A549 treated with dexamethasone at 1 μM for 4 hours (cell line): ENCODE measurements around the gene HSPB3. TPM values are rescaled to one million over a fixed set of nuclear protein-coding genes. Genes with fewer than 3 reads are reported as not detected.

Source experiments
- total RNA-seq: library from RNA; stranded (reverse); fragments of 200-300 nt; extraction: Qiagen RNA extraction; gene quantifications from 5 replicates; pipeline ENCODE4 v1.2.3, GENCODE V29; 2022

Gene HSPB3, protein sequence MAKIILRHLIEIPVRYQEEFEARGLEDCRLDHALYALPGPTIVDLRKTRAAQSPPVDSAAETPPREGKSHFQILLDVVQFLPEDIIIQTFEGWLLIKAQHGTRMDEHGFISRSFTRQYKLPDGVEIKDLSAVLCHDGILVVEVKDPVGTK
- total RNA-seq: 0.14 to 0.42 TPM (median 0.24 TPM) in 4 of 5 replicates, not detected in the other

DNA sequence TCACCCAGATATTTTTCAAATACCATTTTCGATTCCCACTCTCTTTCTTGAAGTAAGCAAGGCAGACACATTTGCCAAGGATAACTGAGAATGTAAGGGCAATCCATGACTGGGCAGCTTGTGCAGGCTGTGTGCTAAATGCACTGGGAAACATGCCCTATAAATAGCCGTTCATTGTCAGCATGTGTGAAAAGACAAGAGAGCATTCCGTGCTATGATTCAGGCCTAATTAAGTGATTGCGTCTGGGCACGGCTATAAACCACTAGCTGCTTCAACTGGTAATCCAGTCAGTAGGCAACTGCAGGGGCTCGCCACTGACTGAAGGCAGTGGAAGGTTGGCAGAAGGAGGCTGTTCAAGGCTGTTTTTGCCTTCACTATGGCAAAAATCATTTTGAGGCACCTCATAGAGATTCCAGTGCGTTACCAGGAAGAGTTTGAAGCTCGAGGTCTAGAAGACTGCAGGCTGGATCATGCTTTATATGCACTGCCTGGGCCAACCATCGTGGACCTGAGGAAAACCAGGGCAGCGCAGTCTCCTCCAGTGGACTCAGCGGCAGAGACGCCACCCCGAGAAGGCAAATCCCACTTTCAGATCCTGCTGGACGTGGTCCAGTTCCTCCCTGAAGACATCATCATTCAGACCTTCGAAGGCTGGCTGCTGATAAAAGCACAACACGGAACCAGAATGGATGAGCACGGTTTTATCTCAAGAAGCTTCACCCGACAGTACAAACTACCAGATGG is at the start of gene HSPB3:
TSS of gene HSPB3 (plus strand) at position 287 of the 745 bp plus-strand sequence. CDS start at position 378, 91 bp downstream.

Other genes with a start within 250 kb of the HSPB3 start
- 3.5 to 5.4 TPM (median 5.2 TPM) in 5 replicates for gene ARL15, start 145.1 kb upstream of the HSPB3 start, total RNA-seq
- 4.3 to 8.2 TPM (median 7.3 TPM) in 5 replicates for gene SNX18, start 62.1 kb downstream of the HSPB3 start, total RNA-seq